Gastrocnemius medialis (tissue), 4 donors: ENCODE measurements around the gene CRYGN. TPM values are rescaled to one million over a fixed set of nuclear protein-coding genes. Genes with fewer than 3 reads are reported as not detected.

Experiments used
- ATAC-seq, 2 donors: fragments of 150-250 bp; one replicate each; pipeline ENCODE4 v1.9.1; 2016
- DNase-seq, 2 donors: peaks; one replicate each; pipeline ENCODE4 v3.0.0-alpha.2; 2019
- H3K27ac ChIP-seq, 4 donors: fragments of 200-600 bp; sonication (generic); 1 replicate in 1 of 4; 2 replicates in 3 of 4; pipeline ENCODE4 v1.5.1; 2016 to 2018; ENCODE audit warnings: mild to moderate bottlenecking in 2 of 4, moderate library complexity in 1 of 4
- H3K27me3 ChIP-seq, 3 donors: fragments of 200-600 bp; sonication (generic) in 2 of 3; 1 replicate in 1 of 3; 2 replicates in 2 of 3; pipeline versions ENCODE4 v1.5.1 to v1.6.0; 2016 to 2019; ENCODE audit warnings: mild to moderate bottlenecking in 1 of 3, moderate library complexity in 1 of 3
- H3K36me3 ChIP-seq, 2 donors: fragments of 200-600 bp; sonication (generic) in 1 of 2; one replicate each; pipeline ENCODE4 v1.5.1; 2017 to 2018
- H3K4me1 ChIP-seq, 2 donors: fragments of 200-600 bp; sonication (generic) in 1 of 2; one replicate each; pipeline ENCODE4 v1.5.1; 2016 to 2017; ENCODE audit warnings: mild to moderate bottlenecking in 2 of 2
- H3K4me3 ChIP-seq, 4 donors: fragments of 200-600 bp; sonication (generic) in 3 of 4; 1 replicate in 1 of 4; 2 replicates in 3 of 4; pipeline ENCODE4 v1.5.1; 2016 to 2019; ENCODE audit warnings: mild to moderate bottlenecking in 2 of 4
- H3K9me3 ChIP-seq, 3 donors: fragments of 200-600 bp; sonication (generic) in 2 of 3; 1 replicate in 1 of 3; 2 replicates in 2 of 3; pipeline ENCODE4 v1.5.1; 2016 to 2019
- POLR2A ChIP-seq, 2 donors: fragments of 450-650 bp; IDR thresholded peaks; one replicate each; pipeline ENCODE4 v1.6.1; 2017; ENCODE audit warnings: antibody characterized with exemption in 2 of 2, mild to moderate bottlenecking in 2 of 2, moderate library complexity in 2 of 2
- in situ Hi-C, 4 donors: fragments of 200-750 bp; cut with MboI; loops; one replicate each; pipeline versions ENCODE4 v1.15.0 to v1.8.0; 2017; ENCODE audit warnings: low sequenced_read_pairs in 4 of 4
- intact Hi-C: fragments of 100-400 bp; cut with DNase I; formaldehyde crosslinking; loops from one replicate; pipeline ENCODE4 v1.15.1; 2023; ENCODE audit warnings: low total_unique reads
- total RNA-seq, 4 donors: library from RNA; depleted of rRNA; stranded (reverse); fragments of >200 nt; gene quantifications; one replicate each; pipeline versions ENCODE4 v1.1.0 to v1.2.3, GENCODE V29; 2016
- TF ChIP-seq, protein P1 (sequence below), 5 experiments: fragments of 450-650 bp in 3 of 5; fragments of 200-600 bp in 2 of 5; sonication (generic) in 2 of 5; IDR thresholded peaks in 4 of 5; conservative IDR thresholded peaks in 1 of 5; 1 replicate in 4 of 5; 2 replicates in 1 of 5; pipeline ENCODE4 v1.5.1; 2016 to 2019; ENCODE audit warnings: antibody characterized with exemption in 5 of 5, mild to moderate bottlenecking in 3 of 5, moderate library complexity in 3 of 5

CRYGN gene
- total RNA-seq, 4 donors from 2014 or later, result not detected

DNA sequence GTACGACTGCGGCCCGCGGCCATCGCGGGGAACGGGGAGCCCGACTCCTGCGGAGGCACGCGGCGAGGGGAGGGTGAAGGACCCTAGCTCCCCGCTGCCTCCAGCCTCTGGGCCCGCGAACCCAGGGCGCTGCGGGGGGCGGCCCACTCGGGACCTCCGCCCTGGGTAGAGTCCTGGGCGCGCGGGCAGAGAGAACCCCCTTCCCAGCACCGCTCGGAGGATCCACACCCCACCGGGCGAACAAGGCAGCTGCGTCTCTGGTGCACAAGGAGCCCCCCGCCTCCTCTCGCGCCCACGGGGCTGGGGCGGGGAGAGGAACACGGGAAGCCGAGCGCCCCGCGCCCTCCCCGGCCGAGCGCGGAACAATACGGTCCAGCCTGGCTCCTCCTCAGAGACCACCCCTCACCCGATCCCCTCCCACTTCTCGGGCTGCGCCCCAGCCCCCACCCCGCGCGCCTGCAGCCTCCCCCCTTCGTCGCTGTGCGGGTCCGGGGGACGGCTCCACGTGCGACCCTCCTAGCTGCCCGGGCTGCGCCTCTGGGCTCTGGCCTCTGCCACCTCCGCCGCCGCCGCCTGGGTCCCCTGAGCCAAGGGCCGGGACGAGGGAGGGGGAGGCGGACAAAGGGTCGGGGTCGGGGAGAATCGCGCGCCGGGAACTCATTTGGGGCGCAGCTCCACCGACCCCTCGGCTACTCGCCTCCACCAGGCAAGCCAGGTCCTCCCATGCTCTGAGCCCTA, 30.1 kb downstream of the CRYGN start, which contains the start of gene WDR86:
WDR86 (minus strand) TSS at position 372 of the 738 bp plus-strand sequence. CDS start 449 bp downstream, outside the sequence.
- peaks cover 4 to 9% of the 10 kb centered on the region in 2 donors for H3K4me1 ChIP-seq
- ATAC-seq (no peak), DNase-seq (no peak)
- intact Hi-C loops (no loop called here), in situ Hi-C loops (no loop called here)
- no peaks in the 10 kb centered on the region for H3K9me3 ChIP-seq
- H3K4me3 ChIP-seq, result peak within 1 kb of the TSS; percentile 45 to 51 (median 49)
- no peaks in the 10 kb centered on the region for H3K36me3 ChIP-seq
- peaks cover 42 to 48% (median 42%) of the 10 kb centered on the region in 3 donors for H3K27me3 ChIP-seq
- H3K27ac ChIP-seq, result no peak within 1 kb of the TSS
- TF ChIP-seq POLR2A (IDR thresholded peaks at IDR 0.05), result no peak
- TF ChIP-seq, protein P1, sequence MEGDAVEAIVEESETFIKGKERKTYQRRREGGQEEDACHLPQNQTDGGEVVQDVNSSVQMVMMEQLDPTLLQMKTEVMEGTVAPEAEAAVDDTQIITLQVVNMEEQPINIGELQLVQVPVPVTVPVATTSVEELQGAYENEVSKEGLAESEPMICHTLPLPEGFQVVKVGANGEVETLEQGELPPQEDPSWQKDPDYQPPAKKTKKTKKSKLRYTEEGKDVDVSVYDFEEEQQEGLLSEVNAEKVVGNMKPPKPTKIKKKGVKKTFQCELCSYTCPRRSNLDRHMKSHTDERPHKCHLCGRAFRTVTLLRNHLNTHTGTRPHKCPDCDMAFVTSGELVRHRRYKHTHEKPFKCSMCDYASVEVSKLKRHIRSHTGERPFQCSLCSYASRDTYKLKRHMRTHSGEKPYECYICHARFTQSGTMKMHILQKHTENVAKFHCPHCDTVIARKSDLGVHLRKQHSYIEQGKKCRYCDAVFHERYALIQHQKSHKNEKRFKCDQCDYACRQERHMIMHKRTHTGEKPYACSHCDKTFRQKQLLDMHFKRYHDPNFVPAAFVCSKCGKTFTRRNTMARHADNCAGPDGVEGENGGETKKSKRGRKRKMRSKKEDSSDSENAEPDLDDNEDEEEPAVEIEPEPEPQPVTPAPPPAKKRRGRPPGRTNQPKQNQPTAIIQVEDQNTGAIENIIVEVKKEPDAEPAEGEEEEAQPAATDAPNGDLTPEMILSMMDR (IDR thresholded peaks at IDR 0.05 in 4 of 5, conservative IDR thresholded peaks at IDR 0.05 in 1 of 5), result no peak

DNA sequence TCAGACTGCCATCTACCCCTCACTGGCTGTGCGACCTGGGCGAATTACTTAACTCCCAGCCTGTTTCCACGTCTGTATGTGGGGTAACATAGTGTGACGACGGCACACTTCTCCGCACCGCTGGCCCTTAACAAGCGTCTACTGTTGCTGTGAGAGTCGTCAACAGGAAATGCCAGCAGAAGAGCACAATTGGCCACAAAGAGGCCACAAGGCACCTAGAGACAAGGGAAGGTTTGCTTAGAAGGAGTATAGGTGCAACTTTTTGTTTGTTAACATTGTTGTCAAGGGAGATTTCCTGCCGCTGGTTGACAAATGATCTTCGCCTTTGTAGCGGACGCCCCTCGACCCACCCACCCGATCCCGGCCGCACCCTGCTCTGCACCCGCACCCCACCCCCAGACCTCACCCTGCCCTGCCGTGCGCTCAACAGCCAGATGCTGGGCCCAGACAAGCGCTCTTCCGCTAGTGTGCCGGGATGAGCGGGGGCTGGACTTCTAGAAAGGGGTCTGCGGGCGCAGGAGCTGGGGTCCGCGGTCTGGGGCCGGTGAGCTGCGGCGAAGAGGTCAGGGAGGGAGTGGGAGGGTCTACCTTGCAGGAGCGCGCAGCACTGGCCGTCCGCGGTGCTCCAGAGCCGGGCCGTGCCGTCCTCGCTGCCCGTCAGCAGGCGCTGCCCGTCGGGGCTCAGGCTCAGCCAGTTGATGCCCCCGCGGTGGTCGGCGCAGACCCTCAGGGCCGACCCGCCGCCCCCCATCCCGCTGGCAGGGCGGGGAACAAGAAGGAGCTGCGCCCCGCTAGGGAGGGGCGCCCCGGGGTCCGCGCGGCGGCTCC, 30.9 kb downstream of the CRYGN start:
- in situ Hi-C loops (no loop called here), intact Hi-C loops (no loop called here)
- no peak for DNase-seq
- no peaks in the 10 kb centered on the region for H3K36me3 ChIP-seq
- peak overlapping the region; percentile 45 to 51 (median 49) for H3K4me3 ChIP-seq
- peaks cover 4 to 9% of the 10 kb centered on the region in 2 donors for H3K4me1 ChIP-seq
- ATAC-seq, result peak in 1 of 2 donors; percentile 27
- no peaks in the 10 kb centered on the region for H3K9me3 ChIP-seq
- H3K27ac ChIP-seq, result no peak overlapping the region
- H3K27me3 ChIP-seq, result peaks cover 42 to 48% (median 42%) of the 10 kb centered on the region in 3 donors
- TF ChIP-seq POLR2A (IDR thresholded peaks at IDR 0.05), result no peak
- TF ChIP-seq, protein P1 (IDR thresholded peaks at IDR 0.05 in 4 of 5, conservative IDR thresholded peaks at IDR 0.05 in 1 of 5), result no peak

DNA sequence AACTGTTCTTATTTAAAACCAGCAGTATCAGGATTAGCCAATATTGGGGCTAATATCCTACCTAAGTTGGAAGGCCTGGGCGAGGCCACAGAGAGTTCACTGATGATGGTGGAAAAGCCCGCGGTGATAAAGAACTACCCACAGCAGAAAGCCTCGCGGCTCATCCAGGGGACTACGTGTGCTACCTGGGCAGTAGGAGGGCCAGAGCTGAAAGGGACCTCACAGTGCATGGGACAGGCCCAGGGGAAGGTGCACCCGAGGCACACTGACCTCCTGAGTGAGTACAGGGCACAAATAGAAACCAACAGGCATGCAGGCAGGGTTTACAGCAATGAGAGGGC, 31.5 kb downstream of the CRYGN start:
- no peak overlapping the region for H3K4me3 ChIP-seq
- no peak for TF ChIP-seq POLR2A (IDR thresholded peaks at IDR 0.05)
- TF ChIP-seq, protein P1 (IDR thresholded peaks at IDR 0.05 in 4 of 5, conservative IDR thresholded peaks at IDR 0.05 in 1 of 5), result no peak
- peaks cover 4 to 9% of the 10 kb centered on the region in 2 donors for H3K4me1 ChIP-seq
- intact Hi-C loops (no loop called here), in situ Hi-C loops (no loop called here)
- no peak overlapping the region for H3K27ac ChIP-seq
- no peaks in the 10 kb centered on the region for H3K36me3 ChIP-seq
- no peak for DNase-seq
- H3K9me3 ChIP-seq, result no peaks in the 10 kb centered on the region
- H3K27me3 ChIP-seq, result peaks cover 42% of the 10 kb centered on the region in 3 donors
- ATAC-seq, result no peak

DNA sequence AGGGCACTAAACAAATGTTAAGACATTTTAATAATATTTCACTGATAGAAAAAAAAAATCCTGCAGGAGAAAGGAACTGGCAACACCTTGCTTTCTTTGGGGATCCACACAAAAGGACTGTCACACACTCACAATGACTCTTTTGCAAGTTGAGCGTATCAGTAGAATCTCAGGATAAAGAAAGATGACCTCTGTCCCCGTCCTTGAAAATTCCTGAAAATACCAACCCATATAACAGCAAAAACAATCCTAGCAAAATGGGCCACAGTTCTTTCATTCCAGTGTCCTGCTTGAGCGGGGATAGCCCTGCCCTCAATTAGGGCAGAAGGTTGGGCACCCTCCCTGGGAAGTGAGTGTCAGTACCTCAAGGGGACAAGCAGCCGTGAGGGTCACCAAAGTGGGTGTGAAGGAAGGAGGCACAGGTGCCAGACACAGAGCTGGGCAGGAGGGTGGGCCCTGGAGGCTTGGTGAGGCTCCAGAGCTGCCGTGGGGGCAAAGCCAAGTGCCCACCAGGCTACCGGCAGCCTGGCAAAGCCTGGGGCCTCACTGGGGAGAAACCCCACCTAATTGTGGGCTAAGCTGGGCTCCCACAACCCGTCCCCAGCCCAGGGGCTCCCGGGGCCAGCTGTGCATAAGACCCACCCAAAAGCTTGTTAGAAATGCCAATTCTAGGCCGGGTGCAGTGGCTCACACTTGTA, 32.9 kb downstream of the CRYGN start:
- intact Hi-C loops, result no loop called here
- peaks cover 38 to 41% (median 39%) of the 10 kb centered on the region in 3 donors for H3K27me3 ChIP-seq
- TF ChIP-seq, protein P1 (IDR thresholded peaks at IDR 0.05 in 4 of 5, conservative IDR thresholded peaks at IDR 0.05 in 1 of 5), result no peak
- TF ChIP-seq POLR2A (IDR thresholded peaks at IDR 0.05), result no peak
- in situ Hi-C loops, result no loop called here
- no peak overlapping the region for H3K27ac ChIP-seq
- ATAC-seq (no peak), DNase-seq (no peak)
- H3K9me3 ChIP-seq, result no peaks in the 10 kb centered on the region
- H3K36me3 ChIP-seq, result no peaks in the 10 kb centered on the region
- no peak overlapping the region for H3K4me3 ChIP-seq
- H3K4me1 ChIP-seq, result peaks cover 4 to 9% of the 10 kb centered on the region in 2 donors
